HCT116 (cell line): ENCODE results near the gene GCK. TPM values are rescaled to one million over a fixed set of nuclear protein-coding genes. Genes with fewer than 3 reads are reported as not detected.

Experiments
- ATAC-seq: fragments of 200-7000 bp; cut with Tn5 transposase; 2 replicates; pipeline ENCODE4 v1.9.1; 2020; ENCODE audit warnings: mild to moderate bottlenecking, moderate library complexity
- BruUV-seq: library from RNA; stranded (reverse); fragments of 400-500 nt; replicated peaks from 2 replicates; lab custom pipeline; 2021; lab: Mats Ljungman, UMichigan
- CTCF ChIA-PET: fragments of 300-600 bp; sonication (Branson Sonifier 250); formaldehyde crosslinking; loops from one replicate; lab custom pipeline; 2021; ENCODE audit warnings: antibody characterized with exemption; lab: Charles Lee
- POLR2A ChIA-PET: fragments of 300-600, 350-600 bp; sonication (Branson Sonifier 250); formaldehyde crosslinking; loops from one replicate; lab custom pipeline; 2021; ENCODE audit warnings: antibody characterized with exemption; lab: Charles Lee
- RAD21 ChIA-PET, 2 experiments: fragments of 300-600 bp; sonication (Branson Sonifier 250); formaldehyde crosslinking; loops; one replicate each; lab custom pipeline; 2023; ENCODE audit warnings: low total read pairs in 2 of 2; ENCODE audit not compliant: uncharacterized antibody in 2 of 2, unreplicated experiment in 2 of 2, low non-redundant PET in 1 of 2; lab: Charles Lee
- DNase-seq: peaks from one replicate; pipeline ENCODE4 v3.0.0-alpha.2; 2010; ENCODE audit warnings: low read depth, low spot score
- H2AFZ ChIP-seq: fragments of 200-600 bp; shearing (Covaris generic), sonication (generic); 2 replicates; pipeline ENCODE4 v1.6.1; 2017; ENCODE audit warnings: low read depth, mixed run types, mixed read lengths, antibody characterized with exemption, low read length; ENCODE audit not compliant: poor library complexity, severe bottlenecking
- H3K27ac ChIP-seq: 2 replicates; pipeline ENCODE4 v1.5.1; 2012; ENCODE audit warnings: low read depth, low read length
- H3K27me3 ChIP-seq: fragments of 200-600 bp; sonication (generic); 2 replicates; pipeline ENCODE4 v1.6.1; 2016; ENCODE audit warnings: mixed run types, low read length, mixed read lengths; ENCODE audit not compliant: insufficient read depth
- H3K36me3 ChIP-seq, 2 experiments: fragments of 200-500 bp in 1 of 2; fragments of 200-600 bp in 1 of 2; sonication (Bioruptor generic) in 1 of 2; sonication (generic) in 1 of 2; 2 replicates each; pipeline versions ENCODE4 v1.5.1 to v1.6.1; 2014 to 2016; ENCODE audit warnings: low read length in 2 of 2, inconsistent platforms in 1 of 2, mixed read lengths in 1 of 2, mixed run types in 1 of 2; ENCODE audit not compliant: insufficient read depth in 2 of 2, control insufficient read depth in 1 of 2
- H3K4me1 ChIP-seq, 2 experiments: fragments of 200-600 bp in 1 of 2; sonication (generic) in 1 of 2; 2 replicates each; pipeline versions ENCODE4 v1.5.1 to v1.6.1; 2012 to 2017; ENCODE audit warnings: low read length in 2 of 2, inconsistent platforms in 1 of 2, mild to moderate bottlenecking in 1 of 2, mixed read lengths in 1 of 2, mixed run types in 1 of 2, moderate library complexity in 1 of 2; ENCODE audit not compliant: insufficient read depth in 2 of 2, control insufficient read depth in 1 of 2
- H3K4me2 ChIP-seq: fragments of 200-600 bp; sonication (generic); 2 replicates; pipeline ENCODE4 v1.6.1; 2017; ENCODE audit warnings: mixed run types, low read length, mixed read lengths
- H3K4me3 ChIP-seq, 2 experiments: fragments of 200-600 bp in 1 of 2; sonication (generic) in 1 of 2; replicated peaks in 1 of 2; 2 replicates each; pipeline ENCODE4 v1.5.1; 2011 to 2016; ENCODE audit warnings: low read length in 2 of 2, control low read depth in 1 of 2, low read depth in 1 of 2, mild to moderate bottlenecking in 1 of 2, mixed read lengths in 1 of 2, mixed run types in 1 of 2
- H3K79me2 ChIP-seq: fragments of 200-600 bp; sonication (generic); 2 replicates; pipeline ENCODE4 v1.6.1; 2017; ENCODE audit warnings: mild to moderate bottlenecking, mixed run types, low read length, moderate library complexity, mixed read lengths; ENCODE audit not compliant: insufficient read depth
- H3K9ac ChIP-seq: fragments of 200-600 bp; sonication (generic); 2 replicates; pipeline ENCODE4 v1.6.1; 2016; ENCODE audit warnings: low read length, mixed read lengths
- H3K9me2 ChIP-seq: fragments of 200-600 bp; sonication (generic), shearing (Covaris generic); 2 replicates; pipeline ENCODE4 v1.6.1; 2017; ENCODE audit warnings: mixed run types, mild to moderate bottlenecking, moderate library complexity; ENCODE audit not compliant: insufficient read depth
- H3K9me3 ChIP-seq, 2 experiments: fragments of 200-500 bp in 1 of 2; fragments of 200-600 bp in 1 of 2; sonication (Bioruptor generic) in 1 of 2; sonication (generic) in 1 of 2; 2 replicates each; pipeline ENCODE4 v1.6.1; 2014 to 2017; ENCODE audit warnings: low read length in 2 of 2, mixed read lengths in 2 of 2, inconsistent platforms in 1 of 2, low read depth in 1 of 2, mild to moderate bottlenecking in 1 of 2, mixed run types in 1 of 2, moderate library complexity in 1 of 2; ENCODE audit not compliant: control insufficient read depth in 1 of 2, insufficient read depth in 1 of 2
- H4K20me1 ChIP-seq: fragments of 200-600 bp; sonication (generic), shearing (Covaris generic); 2 replicates; pipeline ENCODE4 v1.6.1; 2017; ENCODE audit warnings: mixed run types, mild to moderate bottlenecking, moderate library complexity; ENCODE audit not compliant: insufficient read depth
- CEBPB ChIP-seq: IDR thresholded peaks from 2 replicates; pipeline ENCODE4 v1.6.1; 2012; ENCODE audit warnings: low read depth
- CTCF ChIP-seq, 3 experiments: fragments of 200-600 bp in 1 of 3; sonication (generic) in 1 of 3; IDR thresholded peaks in 2 of 3; conservative IDR thresholded peaks in 1 of 3; 2 replicates each; pipeline ENCODE4 v1.5.1; 2012 to 2017; ENCODE audit warnings: low read depth in 2 of 3, low read length in 2 of 3, antibody characterized with exemption in 1 of 3, borderline replicate concordance in 1 of 3, control low read depth in 1 of 3, mild to moderate bottlenecking in 1 of 3, mixed read lengths in 1 of 3, mixed run types in 1 of 3, moderate library complexity in 1 of 3; ENCODE audit not compliant: insufficient read depth in 1 of 3
- EGR1 ChIP-seq: IDR thresholded peaks from 2 replicates; pipeline ENCODE4 v1.6.1; 2012; ENCODE audit warnings: low read depth
- ELF1 ChIP-seq: IDR thresholded peaks from 2 replicates; pipeline ENCODE4 v1.6.1; 2012; ENCODE audit warnings: low read depth, borderline replicate concordance
- EZH2 ChIP-seq: fragments of 200-600 bp; sonication (generic); IDR thresholded peaks from 2 replicates; pipeline ENCODE4 v1.6.1; 2017; ENCODE audit warnings: antibody characterized with exemption, mixed run types
- EZH2phosphoT487 ChIP-seq: fragments of 200-600 bp; IDR thresholded peaks from 2 replicates; pipeline ENCODE4 v1.6.1; 2018; ENCODE audit warnings: antibody characterized with exemption, borderline replicate concordance
- MAX ChIP-seq: IDR thresholded peaks from 2 replicates; pipeline ENCODE4 v1.6.1; 2012
- POLR2A ChIP-seq: IDR thresholded peaks from 2 replicates; pipeline ENCODE4 v1.7.0; 2011; ENCODE audit warnings: borderline replicate concordance; ENCODE audit not compliant: insufficient read depth, insufficient read length; ENCODE audit errors: extremely low read depth
- REST ChIP-seq: IDR thresholded peaks from 2 replicates; pipeline ENCODE4 v1.6.1; 2012; ENCODE audit warnings: low read depth
- SRF ChIP-seq: IDR thresholded peaks from 2 replicates; pipeline ENCODE4 v1.6.1; 2012; ENCODE audit warnings: low read depth
- YY1 ChIP-seq: IDR thresholded peaks from 2 replicates; pipeline ENCODE4 v1.6.1; 2011; ENCODE audit warnings: low read length, low read depth, moderate library complexity, mild to moderate bottlenecking; ENCODE audit not compliant: insufficient replicate concordance; ENCODE audit errors: extremely low read depth
- ZBTB33 ChIP-seq: IDR thresholded peaks from 2 replicates; pipeline ENCODE4 v1.6.1; 2011; ENCODE audit warnings: mild to moderate bottlenecking, low read length, moderate library complexity; ENCODE audit not compliant: insufficient replicate concordance; ENCODE audit errors: extremely low read depth
- ZFX ChIP-seq: fragments of 450-650 bp; IDR thresholded peaks from 2 replicates; pipeline ENCODE4 v1.6.1; 2017
- ZNF274 ChIP-seq: fragments of 200-500 bp; sonication (Bioruptor generic); IDR thresholded peaks from 2 replicates; pipeline ENCODE4 v1.6.1; 2014; ENCODE audit warnings: mild to moderate bottlenecking, low read depth, low read length, inconsistent platforms
- intact Hi-C: fragments of 100-400 bp; cut with micrococcal nuclease; formaldehyde crosslinking; loops from 2 replicates; pipeline ENCODE4 v1.10.0; 2022
- total RNA-seq: library from RNA; stranded (reverse); gene quantifications from one replicate; pipeline ENCODE4 v1.2.1, GENCODE V29; 2021; ENCODE audit not compliant: unreplicated experiment

GCK gene
- total RNA-seq, 1 experiment from 2014 or later, result 0.34 TPM

GRCh38 chr7:44221231-44221791 is 32.1 kb upstream of the GCK start:
- ChIA-PET CTCF (no interaction called here), RAD21 (no interaction called here), POLR2A (no interaction called here)
- Histone ChIP-seq H3K9ac (no peak overlapping the region), H3K27ac (no peak overlapping the region), H4K20me1 (no peaks in the 10 kb centered on the region), H3K27me3 (no peaks in the 10 kb centered on the region), H3K9me3 (no peaks in the 10 kb centered on the region), H3K36me3 (no peaks in the 10 kb centered on the region), H2AFZ (no peak overlapping the region), H3K4me1 (no peaks in the 10 kb centered on the region), H3K79me2 (no peaks in the 10 kb centered on the region), H3K4me2 (no peak overlapping the region), H3K9me2 (no peaks in the 10 kb centered on the region), H3K4me3 (no peak overlapping the region)
- BruUV-seq, result no TSS peak
- ATAC-seq (no peak), DNase-seq (no peak)
- intact Hi-C loops, result no loop called here
- no peak for TF ChIP-seq POLR2A
- TF ChIP-seq EGR1, result no peak
- no peak for TF ChIP-seq MAX
- TF ChIP-seq SRF, result no peak
- no peak for TF ChIP-seq ZFX
- no peak for TF ChIP-seq YY1
- TF ChIP-seq ZBTB33, result no peak
- no peak for TF ChIP-seq EZH2
- no peak for TF ChIP-seq CEBPB
- TF ChIP-seq ZNF274, result no peak
- TF ChIP-seq EZH2phosphoT487, result no peak
- TF ChIP-seq REST, result no peak
- no peak for TF ChIP-seq CTCF (IDR thresholded peaks at IDR 0.05 in 2 of 3, conservative IDR thresholded peaks at IDR 0.05 in 1 of 3; ENCODE audit: borderline replicate concordance in 1 of 3, insufficient read depth in 1 of 3, low read depth in 2 of 3, low read length in 2 of 3)
- no peak for TF ChIP-seq ELF1
